Measurements from ENCODE around the gene STAT6. TPM values are rescaled to one million over a fixed set of nuclear protein-coding genes. Genes with fewer than 3 reads are reported as not detected.

Gene STAT6
- total RNA-seq = 62.4 and 70.4 TPM in 2 replicates

- DNase-seq (ENCODE audit: low read depth, low spot score) = no peak
Observed at GRCh38 chr12:57111031-57111734, at the start of gene STAT6. Gene STAT6, minus strand, starts transcription at chr12:57111362. Its CDS starts 3,084 bp downstream, at chr12:57108278.

GRCh38 chr12:57160741-57161140 is 49.6 kb upstream of the STAT6 start:
- DNase-seq (ENCODE audit: low read depth, low spot score) = no peak

- no peak for DNase-seq (ENCODE audit: low read depth, low spot score)
Observed at GRCh38 chr12:57160040-57160439, 48.9 kb upstream of the STAT6 start.

GRCh38 chr12:57159311-57159710 is 48.1 kb upstream of the STAT6 start:
- no peak for DNase-seq (ENCODE audit: low read depth, low spot score)

GRCh38 chr12:57158665-57159064 is 47.5 kb upstream of the STAT6 start:
- no peak for DNase-seq (ENCODE audit: low read depth, low spot score)

- no peak for DNase-seq (ENCODE audit: low read depth, low spot score)
Observed at GRCh38 chr12:57158186-57158585, 47.0 kb upstream of the STAT6 start.

GRCh38 chr12:57157588-57158173 is 46.5 kb upstream of the STAT6 start:
- no peak for DNase-seq (ENCODE audit: low read depth, low spot score)

GRCh38 chr12:57156701-57157403 is 45.7 kb upstream of the STAT6 start:
- no peak for DNase-seq (ENCODE audit: low read depth, low spot score)

GRCh38 chr12:57154804-57155434 is 43.8 kb upstream of the STAT6 start:
- no peak for DNase-seq (ENCODE audit: low read depth, low spot score)

- DNase-seq (ENCODE audit: low read depth, low spot score) = no peak
Observed at GRCh38 chr12:57154076-57154475, 42.9 kb upstream of the STAT6 start.

GRCh38 chr12:57153415-57153997 is 42.3 kb upstream of the STAT6 start:
- DNase-seq (ENCODE audit: low read depth, low spot score) = no peak

GRCh38 chr12:57152639-57153038 is 41.5 kb upstream of the STAT6 start:
- DNase-seq (ENCODE audit: low read depth, low spot score) = no peak

GRCh38 chr12:57151741-57152630 is 40.8 kb upstream of the STAT6 start:
- no peak for DNase-seq (ENCODE audit: low read depth, low spot score)

- DNase-seq (ENCODE audit: low read depth, low spot score) = no peak
Observed at GRCh38 chr12:57150400-57151000, 39.3 kb upstream of the STAT6 start.

GRCh38 chr12:57149245-57149900 is 38.2 kb upstream of the STAT6 start:
- no peak for DNase-seq (ENCODE audit: low read depth, low spot score)

GRCh38 chr12:57148469-57149244 is 37.5 kb upstream of the STAT6 start:
- no peak for DNase-seq (ENCODE audit: low read depth, low spot score)

- no peak for DNase-seq (ENCODE audit: low read depth, low spot score)
Observed at GRCh38 chr12:57146961-57147944, 36.1 kb upstream of the STAT6 start, which contains the start of gene LRP1-AS. Gene LRP1-AS, minus strand, starts transcription at chr12:57147619.

- DNase-seq (ENCODE audit: low read depth, low spot score) = no peak
Observed at GRCh38 chr12:57146092-57146491, 34.9 kb upstream of the STAT6 start.

All from pulmonary artery endothelial cell (primary cell).